GM10248 (cell line): ENCODE data around the gene LRRC56.

Experiments used
- CTCF ChIA-PET: fragments of 300-600 bp; sonication (Branson Sonifier 250); formaldehyde crosslinking; extraction: SDS; loops from one replicate; lab custom pipeline; 2021; ENCODE audit warnings: antibody characterized with exemption; lab: Yijun Ruan, JAX
- POLR2A ChIA-PET: fragments of 350-650 bp; sonication (Branson Sonifier 250); formaldehyde crosslinking; extraction: SDS; loops from one replicate; lab custom pipeline; 2020; ENCODE audit warnings: antibody characterized with exemption; lab: Yijun Ruan, JAX
- DNase-seq: peaks from one replicate; pipeline ENCODE4 v3.0.0; 2012; ENCODE audit errors: extremely low spot score
- CTCF ChIP-seq: IDR thresholded peaks from 2 replicates; pipeline ENCODE4 v1.5.1; 2012; ENCODE audit warnings: mild to moderate bottlenecking, low read depth; ENCODE audit errors: extremely low read depth, missing control alignments, control extremely low read depth

LRRC56 gene

GRCh38 chr11:536841-537621 is at the start of gene LRRC56:
Gene LRRC56, plus strand, starts transcription at chr11:537527. Its CDS starts 3,158 bp downstream, at chr11:540685.
- ChIA-PET CTCF (interaction anchor here (1.3 to 6.8 kb wide), 3 partner anchors 8 to 190 kb away, joined by 3 to 77 read pairs (median 4); no protein-coding TSS in a partner anchor), POLR2A (no interaction called here)
- DNase-seq, result peak; percentile 96
- no peak for TF ChIP-seq CTCF

- CTCF ChIA-PET, result no interaction called here
- TF ChIP-seq CTCF, result no peak
- DNase-seq, result no peak
- POLR2A ChIA-PET, result no interaction called here
Observed at GRCh38 chr11:487571-488021, 49.7 kb upstream of the LRRC56 start.

- ChIA-PET CTCF (no interaction called here), POLR2A (no interaction called here)
- no peak for TF ChIP-seq CTCF
- DNase-seq, result no peak
Observed at GRCh38 chr11:488062-488461, 49.3 kb upstream of the LRRC56 start.

- no peak for DNase-seq
- TF ChIP-seq CTCF, result no peak
- ChIA-PET CTCF (interaction anchor here (0.7 kb wide), 1 partner anchor 39 kb away, joined by 3 read pairs; no protein-coding TSS in a partner anchor), POLR2A (no interaction called here)
Observed at GRCh38 chr11:488579-488978, 48.7 kb upstream of the LRRC56 start.

- CTCF ChIA-PET, result interaction anchor here (0.7 kb wide), 1 partner anchor 40 kb away, joined by 3 read pairs; no protein-coding TSS in a partner anchor
- no peak for TF ChIP-seq CTCF
- DNase-seq, result no peak
- POLR2A ChIA-PET, result no interaction called here
Observed at GRCh38 chr11:488992-489391, 48.3 kb upstream of the LRRC56 start.

- CTCF ChIA-PET, result no interaction called here
Observed at GRCh38 chr11:489610-490185, 47.6 kb upstream of the LRRC56 start.

More at GRCh38 chr11:489610-490185, 47.6 kb upstream of the LRRC56 start:
- POLR2A ChIA-PET, result no interaction called here
- no peak for DNase-seq
- no peak for TF ChIP-seq CTCF
